Hepatocyte (in vitro differentiated cells): ENCODE data around the gene FOXF1.
A peak's percentile ranks its signal among the peaks of the same experiment; 100 is the strongest.

Source experiments
- EZH2 ChIP-seq: fragments of 200-600 bp; sonication (generic); IDR thresholded peaks from 2 replicates; pipeline ENCODE4 v1.6.1; 2016; ENCODE audit warnings: antibody characterized with exemption, mild to moderate bottlenecking, borderline replicate concordance
- TF ChIP-seq, protein P1 (sequence below): fragments of 200-600 bp; sonication (generic); IDR thresholded peaks from 2 replicates; pipeline ENCODE4 v1.5.1; 2016; ENCODE audit warnings: antibody characterized with exemption, mild to moderate bottlenecking; ENCODE audit not compliant: poor library complexity

DNA sequence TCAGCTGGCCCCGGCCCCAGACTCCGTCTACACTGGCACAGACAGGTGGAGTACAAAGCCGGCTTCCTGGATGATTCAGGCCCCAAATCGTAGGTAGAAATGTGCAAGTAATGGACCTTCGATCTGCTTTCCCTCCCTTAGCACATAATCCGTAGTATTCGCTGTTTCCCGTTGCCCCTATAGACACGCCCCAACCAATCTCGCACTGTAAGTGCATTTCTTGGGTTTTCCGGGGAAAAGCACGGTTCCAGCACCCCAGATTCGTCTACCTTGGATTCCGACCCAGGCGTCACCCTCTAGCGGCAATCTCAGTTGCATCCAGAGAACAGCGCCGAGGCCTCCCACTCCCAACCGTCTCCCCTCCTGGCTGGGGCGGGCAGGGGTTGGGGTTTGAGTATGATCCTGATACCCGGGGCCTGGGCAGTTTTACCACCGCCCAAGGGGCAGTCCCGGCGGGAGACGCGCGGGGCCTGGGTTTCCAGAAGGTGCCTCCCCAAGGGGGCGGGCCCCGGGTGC lies 12.1 kb upstream of the FOXF1 start:
- TF ChIP-seq, protein P1, sequence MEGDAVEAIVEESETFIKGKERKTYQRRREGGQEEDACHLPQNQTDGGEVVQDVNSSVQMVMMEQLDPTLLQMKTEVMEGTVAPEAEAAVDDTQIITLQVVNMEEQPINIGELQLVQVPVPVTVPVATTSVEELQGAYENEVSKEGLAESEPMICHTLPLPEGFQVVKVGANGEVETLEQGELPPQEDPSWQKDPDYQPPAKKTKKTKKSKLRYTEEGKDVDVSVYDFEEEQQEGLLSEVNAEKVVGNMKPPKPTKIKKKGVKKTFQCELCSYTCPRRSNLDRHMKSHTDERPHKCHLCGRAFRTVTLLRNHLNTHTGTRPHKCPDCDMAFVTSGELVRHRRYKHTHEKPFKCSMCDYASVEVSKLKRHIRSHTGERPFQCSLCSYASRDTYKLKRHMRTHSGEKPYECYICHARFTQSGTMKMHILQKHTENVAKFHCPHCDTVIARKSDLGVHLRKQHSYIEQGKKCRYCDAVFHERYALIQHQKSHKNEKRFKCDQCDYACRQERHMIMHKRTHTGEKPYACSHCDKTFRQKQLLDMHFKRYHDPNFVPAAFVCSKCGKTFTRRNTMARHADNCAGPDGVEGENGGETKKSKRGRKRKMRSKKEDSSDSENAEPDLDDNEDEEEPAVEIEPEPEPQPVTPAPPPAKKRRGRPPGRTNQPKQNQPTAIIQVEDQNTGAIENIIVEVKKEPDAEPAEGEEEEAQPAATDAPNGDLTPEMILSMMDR: no peak
- TF ChIP-seq EZH2: peak; percentile 74
